GM18505 (cell line): Measurements from ENCODE around the gene TNS3.

Experiments used
- ATAC-seq: cut with Tn5 transposase; IDR thresholded peaks from one replicate; pipeline ENCODE4 v1.9.1; 2021; ENCODE audit not compliant: unreplicated experiment
- POLR2A ChIP-seq: IDR thresholded peaks from 4 replicates; pipeline ENCODE4 v1.6.1; 2011; ENCODE audit warnings: borderline replicate concordance; ENCODE audit not compliant: insufficient read depth, insufficient read length; ENCODE audit errors: extremely low read depth

The TNS3 gene

DNA sequence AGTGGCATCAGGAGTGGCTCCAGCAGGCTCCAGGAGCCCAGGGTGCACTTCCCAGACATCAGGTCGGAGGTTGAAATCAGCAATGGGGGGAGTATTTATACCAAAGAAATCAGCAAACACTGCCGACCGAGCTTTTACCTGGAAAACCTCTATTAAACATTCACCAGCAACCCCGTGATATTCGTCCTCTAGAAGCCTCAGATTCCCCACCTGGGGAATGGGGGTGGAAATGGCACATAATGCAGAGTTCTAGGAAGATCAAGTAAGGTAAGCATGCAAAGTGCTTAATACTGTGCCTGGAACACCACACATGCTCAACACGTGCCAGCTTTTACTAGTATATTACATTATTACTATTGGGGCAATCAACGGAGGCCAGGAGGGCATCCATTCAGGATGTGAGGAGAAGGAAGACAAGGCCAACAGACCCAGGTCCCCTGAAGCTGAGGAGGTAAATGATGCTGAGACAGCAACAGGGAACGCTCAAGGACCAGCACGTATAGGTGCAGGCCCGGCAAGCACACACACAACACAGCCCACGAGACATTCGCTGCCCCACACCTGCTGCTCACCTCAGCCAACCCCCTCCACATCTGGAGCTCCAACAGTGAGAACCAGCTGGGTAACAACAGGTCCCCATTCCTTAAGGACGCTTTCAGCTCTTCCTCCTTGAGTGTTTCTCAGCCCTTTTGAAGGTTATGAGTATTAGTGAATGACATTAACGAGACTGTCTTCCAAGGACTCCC lies 125.5 kb downstream of the TNS3 start:
- no peak for TF ChIP-seq POLR2A
- ATAC-seq, result no peak

DNA sequence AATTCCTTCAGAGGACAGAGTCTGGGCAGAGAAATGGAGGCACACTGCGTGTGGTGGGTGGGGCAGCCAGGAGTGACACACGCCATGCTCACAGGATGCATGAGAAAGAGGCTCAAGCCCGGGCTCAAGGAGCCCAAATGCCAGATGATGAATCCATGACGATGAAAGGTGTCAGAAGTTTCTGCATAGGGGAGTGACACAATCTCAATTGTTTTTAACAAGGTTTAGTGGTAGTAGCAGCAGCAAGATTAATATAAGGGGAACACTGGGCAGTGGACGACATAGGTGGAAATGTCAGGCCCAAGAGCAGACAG lies 126.1 kb downstream of the TNS3 start:
- no peak for TF ChIP-seq POLR2A
- ATAC-seq, result no peak

DNA sequence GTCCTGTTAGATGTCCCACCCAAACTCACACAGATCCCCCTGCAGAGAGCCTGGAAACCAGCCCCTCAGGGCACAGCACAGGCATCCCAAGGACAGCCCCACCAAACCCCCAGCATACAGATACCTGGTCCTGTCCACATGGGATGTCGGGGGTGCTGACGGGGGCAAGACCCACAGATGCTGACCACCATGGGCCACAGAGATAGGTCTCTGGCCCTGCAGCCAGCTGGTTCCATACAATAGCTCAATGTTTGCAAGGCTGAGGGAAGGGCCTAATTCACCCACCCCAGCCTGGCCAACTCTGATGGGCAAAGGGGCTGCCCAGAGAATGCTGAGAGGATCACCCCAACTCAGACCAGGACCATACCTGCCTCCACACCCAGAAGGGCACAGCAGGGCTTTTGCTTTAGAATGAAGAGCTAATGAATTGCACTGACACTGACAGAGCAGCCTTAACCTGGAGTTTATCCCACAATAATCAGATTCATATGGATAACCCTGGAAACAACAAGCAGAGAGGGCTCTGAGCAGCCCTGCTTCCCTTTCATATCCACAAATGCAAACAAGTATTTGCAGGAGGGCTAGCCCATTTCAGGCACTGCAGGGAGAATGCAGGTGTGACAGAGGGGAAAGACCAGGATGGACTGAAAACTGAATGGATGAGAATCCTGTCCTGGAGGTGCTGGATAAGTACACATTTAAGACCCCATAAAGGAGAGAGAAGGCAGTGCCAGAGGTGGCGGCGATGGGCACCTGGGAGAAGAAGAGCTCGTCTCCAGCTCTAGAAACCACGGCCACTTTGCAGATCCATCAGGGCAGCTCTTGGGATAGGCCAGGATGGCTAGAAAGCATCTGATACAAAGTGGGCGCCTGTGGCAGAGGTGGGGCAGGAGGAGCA lies 126.7 kb downstream of the TNS3 start:
- no peak for TF ChIP-seq POLR2A
- ATAC-seq, result no peak

DNA sequence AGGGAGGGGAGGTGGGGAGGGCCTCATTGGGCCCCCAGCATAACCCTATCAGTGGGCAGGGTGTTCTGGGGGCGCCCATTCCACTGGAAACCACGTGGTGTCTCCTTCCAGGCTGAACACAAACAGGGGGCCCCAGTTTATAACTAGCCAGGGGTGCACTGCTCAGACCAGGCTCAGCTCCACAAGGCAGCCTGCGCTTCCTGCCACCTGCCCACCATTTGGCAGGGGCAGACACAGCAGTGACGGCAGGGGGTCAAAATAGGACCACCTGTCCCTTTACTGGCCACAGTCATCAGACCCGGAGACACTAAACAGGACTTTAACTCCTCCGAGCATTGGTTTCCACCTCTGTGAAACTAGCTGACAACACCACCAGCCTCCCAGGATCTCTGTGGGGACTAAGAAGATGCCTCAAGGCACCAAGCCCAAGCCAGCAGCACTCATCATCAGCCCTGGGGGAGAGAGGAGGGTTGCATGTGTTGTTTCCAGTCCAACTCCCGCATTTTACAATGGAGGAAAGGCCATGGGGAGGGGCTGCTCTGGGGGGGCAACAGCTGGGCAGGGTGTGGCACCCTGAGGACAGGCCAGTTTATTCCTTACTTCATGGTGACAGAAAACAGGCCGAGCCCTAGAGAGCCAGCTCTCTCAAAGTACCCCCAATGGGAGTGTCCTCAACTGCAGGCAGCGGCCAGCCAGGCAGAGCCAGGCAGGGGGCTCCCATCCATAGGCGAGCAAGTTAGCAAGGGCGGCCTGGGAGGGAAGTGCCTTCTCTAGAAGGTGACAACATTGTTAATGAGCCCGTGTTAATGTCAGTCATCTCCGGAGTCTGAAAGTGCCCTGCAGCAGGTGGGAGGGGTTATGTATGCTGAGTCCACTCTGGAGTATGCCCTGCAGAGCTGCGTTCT lies 127.6 kb downstream of the TNS3 start:
- no peak for ATAC-seq
- no peak for TF ChIP-seq POLR2A

DNA sequence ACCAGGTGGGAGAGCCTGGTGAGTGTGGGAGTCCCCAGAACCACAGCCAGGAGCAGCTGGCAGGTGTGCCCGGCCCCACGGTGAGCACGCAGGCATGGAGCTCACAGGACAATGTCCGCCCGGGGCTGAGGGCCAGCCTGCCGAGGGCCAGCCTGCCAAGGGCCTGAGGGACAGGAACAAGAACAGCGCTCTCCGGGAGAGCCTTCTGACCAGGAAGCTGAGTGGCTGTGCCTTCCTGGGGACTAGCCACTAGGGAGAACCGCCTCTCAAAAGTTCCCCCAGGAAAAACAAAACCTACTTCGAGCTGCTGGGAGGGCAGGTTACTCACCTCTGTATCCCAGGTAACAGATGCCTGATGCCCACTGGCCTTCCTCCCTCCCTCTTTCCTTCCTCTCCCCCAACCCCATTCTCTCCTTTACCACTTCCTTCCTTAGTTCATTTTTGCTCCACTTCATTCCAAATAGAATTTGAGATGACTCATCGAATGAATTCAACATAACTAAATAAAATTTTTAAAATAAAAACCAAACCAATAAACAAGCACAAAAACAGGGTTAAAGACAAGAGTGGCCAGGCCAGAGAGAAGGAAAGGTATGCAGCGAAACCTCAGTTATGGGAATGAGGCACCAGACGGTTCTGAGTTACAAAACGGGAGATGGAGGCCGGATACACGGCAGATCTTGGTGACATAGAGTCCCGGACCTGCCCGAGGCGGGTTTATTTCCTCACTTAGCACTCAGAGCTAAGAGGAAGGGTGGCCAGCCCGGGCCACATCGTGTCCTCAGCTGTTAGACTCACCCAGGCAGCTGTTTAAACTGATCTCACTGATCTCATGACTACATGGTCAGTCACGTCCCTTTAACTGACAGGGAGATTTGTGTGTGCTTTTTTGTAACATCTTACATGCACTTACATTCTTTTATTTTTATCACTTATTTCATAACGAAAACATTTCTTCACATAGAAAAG lies 128.5 kb downstream of the TNS3 start:
- ATAC-seq, result no peak
- no peak for TF ChIP-seq POLR2A

DNA sequence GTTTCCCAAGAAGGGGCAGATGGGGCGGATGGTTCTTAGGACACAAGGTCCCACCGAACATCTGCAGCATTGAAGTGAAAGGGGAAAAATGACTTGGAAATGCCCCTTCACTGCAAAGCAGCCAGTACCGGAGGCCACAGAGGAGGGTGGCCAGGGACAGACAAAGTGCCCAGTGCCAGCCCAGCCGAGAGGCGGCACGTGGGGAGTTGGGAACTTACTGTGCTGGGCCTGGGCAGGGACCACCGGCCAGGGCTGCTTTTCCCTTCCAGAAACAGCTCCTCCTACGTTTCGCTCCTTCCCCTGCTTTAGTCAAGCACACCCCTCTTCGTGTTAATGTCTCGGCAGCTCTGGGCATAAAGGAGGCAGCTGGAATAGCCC lies 129.2 kb downstream of the TNS3 start:
- TF ChIP-seq POLR2A, result no peak
- no peak for ATAC-seq

DNA sequence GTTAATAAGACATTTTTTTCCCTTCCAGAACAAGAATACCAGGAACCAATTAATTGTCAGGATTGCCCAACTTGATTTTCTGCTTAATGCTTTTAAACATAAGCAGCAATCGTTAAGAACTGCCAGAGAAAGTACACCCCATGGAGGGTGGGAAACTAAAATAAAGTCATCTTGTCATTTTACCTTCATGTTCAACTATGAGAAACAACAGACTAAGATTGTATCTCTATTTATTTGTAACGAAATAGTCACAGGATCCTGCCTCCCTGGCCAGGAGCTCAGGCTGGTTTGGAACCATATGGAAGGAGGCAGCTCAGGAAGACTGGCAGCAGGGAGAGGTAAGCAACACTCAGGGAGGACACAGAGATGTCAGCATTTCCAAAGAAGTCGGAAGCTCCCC lies 129.6 kb downstream of the TNS3 start:
- no peak for ATAC-seq

DNA sequence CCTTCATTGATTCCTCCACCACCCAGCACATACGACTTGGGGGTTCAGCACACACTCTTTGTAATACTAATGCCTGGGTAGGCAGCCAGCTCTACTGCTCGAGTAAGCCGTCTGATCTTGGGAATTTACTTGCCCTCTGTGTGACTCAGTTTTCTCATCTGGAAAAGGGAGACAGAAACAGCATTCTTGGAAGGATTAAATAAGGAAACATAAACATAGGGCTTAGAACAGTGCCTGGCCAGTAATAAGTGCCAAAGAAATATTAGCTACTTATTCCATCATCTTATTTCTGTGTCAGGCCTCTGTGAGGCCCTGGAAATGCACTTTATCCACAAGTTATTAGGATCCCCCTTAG lies 130.1 kb downstream of the TNS3 start:
- TF ChIP-seq POLR2A, result no peak
- no peak for ATAC-seq

More for the DNA sequence above, 129.6 kb downstream of the TNS3 start:
- no peak for TF ChIP-seq POLR2A

DNA sequence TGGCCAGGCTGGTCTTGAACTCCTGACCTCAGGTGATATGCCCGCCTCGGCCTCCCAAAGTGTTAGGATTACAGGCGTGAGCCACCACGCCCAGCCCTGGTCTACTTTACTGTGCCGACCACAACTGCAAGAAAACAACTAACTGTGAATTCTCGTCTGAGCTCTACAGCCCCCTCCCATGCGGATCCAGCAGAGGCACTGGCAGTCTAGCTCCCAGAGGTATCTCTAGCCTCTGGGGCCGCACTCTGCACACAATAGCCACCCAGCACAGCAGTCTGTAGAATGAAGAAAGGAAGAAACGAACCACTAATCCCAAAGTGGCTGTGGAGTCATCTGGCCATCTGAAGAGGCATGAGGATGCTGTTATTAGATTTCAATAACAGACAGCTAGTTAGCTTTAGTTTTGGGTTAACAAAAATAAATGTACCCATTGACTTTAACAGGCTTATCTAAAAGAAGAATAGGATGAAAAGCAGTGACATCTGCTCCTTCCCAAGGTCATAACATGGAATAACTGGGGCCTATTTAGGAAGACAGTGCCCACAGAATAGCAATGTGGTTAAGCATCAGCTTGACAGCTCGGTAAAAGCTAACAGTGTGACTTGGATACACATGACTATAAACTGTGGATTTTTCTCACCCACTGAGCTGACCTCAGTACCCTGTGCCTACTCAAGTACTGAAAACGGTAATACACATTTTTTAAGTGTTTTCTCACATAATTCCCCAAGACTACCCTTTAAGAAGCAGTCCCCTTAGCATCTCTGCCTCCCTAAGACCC lies 131.9 kb downstream of the TNS3 start:
- no peak for ATAC-seq
- no peak for TF ChIP-seq POLR2A

DNA sequence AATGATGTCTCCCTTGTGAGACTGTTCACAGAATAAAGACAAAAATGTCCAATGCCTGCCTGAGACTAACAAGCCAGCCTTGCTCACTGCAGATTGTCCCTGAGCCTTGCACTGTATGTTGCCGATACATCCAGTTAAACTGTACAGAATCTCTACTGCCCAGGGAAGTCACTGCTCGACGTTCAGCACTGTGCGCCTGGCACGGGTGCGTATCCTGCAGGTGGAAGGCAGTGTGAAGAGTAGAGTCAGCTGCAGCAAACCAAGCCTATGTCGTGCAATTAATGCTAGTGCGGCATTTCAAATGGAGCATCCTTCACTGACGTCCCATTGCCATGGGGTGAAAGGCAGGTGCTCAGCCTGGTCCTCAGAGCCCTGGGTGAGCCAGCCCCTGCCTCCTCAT lies 132.9 kb downstream of the TNS3 start:
- no peak for ATAC-seq
- no peak for TF ChIP-seq POLR2A

DNA sequence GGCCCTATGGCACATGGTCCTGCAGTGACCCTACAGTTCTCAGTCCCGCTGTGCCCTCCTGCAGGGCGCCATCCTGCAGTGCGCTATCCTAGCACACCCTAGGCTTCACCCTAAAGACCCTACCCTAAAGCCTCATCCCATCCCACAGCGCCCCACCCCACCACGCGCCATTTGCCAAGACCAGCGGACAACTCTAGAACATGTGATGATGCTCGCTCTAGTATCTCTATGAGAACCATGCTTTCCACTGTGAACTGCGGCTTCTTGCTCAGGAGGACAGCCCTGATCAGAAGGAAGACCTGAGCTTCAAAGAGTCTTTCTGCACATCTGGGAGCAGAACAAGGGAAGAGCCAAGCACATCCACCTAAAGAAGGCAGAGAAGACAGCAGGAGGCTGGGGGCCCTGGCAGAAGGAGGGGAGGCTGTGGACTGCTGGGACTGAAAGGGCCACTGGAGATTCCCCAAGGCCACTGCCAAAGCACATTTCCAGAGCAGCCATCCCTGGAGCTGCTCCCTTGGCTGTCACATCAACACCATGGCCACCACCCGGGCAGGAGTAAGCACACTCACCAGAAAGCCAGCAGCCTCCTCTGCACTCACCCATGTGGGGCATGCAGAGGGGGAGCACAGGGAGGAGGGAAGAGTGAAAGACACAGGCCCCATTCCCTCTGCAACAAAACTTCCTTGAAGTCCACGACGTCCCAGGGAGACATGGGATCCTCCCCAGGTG lies 134.1 kb downstream of the TNS3 start:
- ATAC-seq, result no peak
- TF ChIP-seq POLR2A, result no peak
